Fibroblast of lung (primary cell): ENCODE results near the gene OCIAD1. TPM values are rescaled to one million over a fixed set of nuclear protein-coding genes. Genes with fewer than 3 reads are reported as not detected.

Source experiments
- DNase-seq, 2 donors: peaks; one replicate each; pipeline versions ENCODE4 v3.0.0 to v3.0.0-alpha.2; 2010; ENCODE audit warnings: low read depth in 2 of 2
- H2AFZ ChIP-seq: 2 replicates; pipeline ENCODE4 v1.5.1; 2012; ENCODE audit warnings: low read length, control low read depth, inconsistent platforms
- H3K27ac ChIP-seq: 2 replicates; pipeline ENCODE4 v1.5.1; 2011; ENCODE audit warnings: low read length, control low read depth; ENCODE audit not compliant: insufficient read depth
- H3K27me3 ChIP-seq: 2 replicates; pipeline ENCODE4 v1.5.1; 2011; ENCODE audit warnings: mild to moderate bottlenecking, low read length; ENCODE audit not compliant: control insufficient read depth, insufficient read depth
- H3K36me3 ChIP-seq: 2 replicates; pipeline ENCODE4 v1.5.1; 2011; ENCODE audit warnings: low read length; ENCODE audit not compliant: control insufficient read depth, insufficient read depth
- H3K4me1 ChIP-seq: 2 replicates; pipeline ENCODE4 v1.5.1; 2011; ENCODE audit warnings: low read length; ENCODE audit not compliant: control insufficient read depth, insufficient read depth; ENCODE audit errors: extremely low read depth
- H3K4me2 ChIP-seq: 2 replicates; pipeline ENCODE4 v1.5.1; 2011; ENCODE audit warnings: low read length, control low read depth; ENCODE audit not compliant: insufficient read depth; ENCODE audit errors: extremely low read depth
- H3K4me3 ChIP-seq, 4 experiments: fragments of 200-600 bp in 1 of 4; sonication (generic) in 1 of 4; replicated peaks in 1 of 4; 2 replicates each; pipeline ENCODE4 v1.5.1; 2011 to 2016; ENCODE audit warnings: low read length in 4 of 4, low read depth in 3 of 4, mild to moderate bottlenecking in 3 of 4, control low read depth in 2 of 4, inconsistent platforms in 1 of 4, mixed read lengths in 1 of 4; ENCODE audit not compliant: insufficient read depth in 1 of 4; ENCODE audit errors: control extremely low read depth in 1 of 4
- H3K79me2 ChIP-seq: 2 replicates; pipeline ENCODE4 v1.5.1; 2012; ENCODE audit warnings: mild to moderate bottlenecking, low read length, inconsistent platforms; ENCODE audit not compliant: control insufficient read depth, insufficient read depth
- H3K9ac ChIP-seq: 2 replicates; pipeline ENCODE4 v1.5.1; 2011; ENCODE audit warnings: mild to moderate bottlenecking, low read length, control low read depth; ENCODE audit not compliant: insufficient read depth
- H3K9me3 ChIP-seq: 2 replicates; pipeline ENCODE4 v1.5.1; 2012; ENCODE audit warnings: low read depth, low read length; ENCODE audit not compliant: control insufficient read depth, insufficient read depth
- H4K20me1 ChIP-seq: 2 replicates; pipeline ENCODE4 v1.5.1; 2011; ENCODE audit warnings: low read length; ENCODE audit not compliant: control insufficient read depth, insufficient read depth; ENCODE audit errors: extremely low read depth
- EZH2 ChIP-seq: IDR thresholded peaks from 2 replicates; pipeline ENCODE4 v1.5.1; 2012; ENCODE audit warnings: low read length, control low read depth, mild to moderate bottlenecking; ENCODE audit errors: missing control alignments
- polyA plus RNA-seq, 2 donors: library from polyadenylated mRNA; depleted of rRNA in 1 of 2; stranded (reverse) in 1 of 2; unstranded in 1 of 2; fragments of >200 nt; gene quantifications; 2 replicates each; pipeline ENCODE4 v1.2.1, GENCODE V29; 2011 to 2012; ENCODE audit warnings: missing spikeins in 1 of 2
- total RNA-seq: library from RNA; depleted of rRNA; stranded (reverse); fragments of >200 nt; gene quantifications from 2 replicates; pipeline ENCODE4 v1.2.1, GENCODE V29; 2014
- TF ChIP-seq, protein P1 (sequence below), 2 donors: IDR thresholded peaks in 1 of 2; conservative IDR thresholded peaks in 1 of 2; 1 replicate in 1 of 2; 2 replicates in 1 of 2; pipeline ENCODE4 v1.5.1; 2011 to 2012; ENCODE audit warnings: low read length in 2 of 2, control low read depth in 1 of 2, inconsistent platforms in 1 of 2, low read depth in 1 of 2, mild to moderate bottlenecking in 1 of 2

OCIAD1 gene
- total and polyA plus RNA-seq, 2 donors (not counting 1 experiment from before 2014, with no cell fraction given) = 92.8 to 163 TPM

DNA sequence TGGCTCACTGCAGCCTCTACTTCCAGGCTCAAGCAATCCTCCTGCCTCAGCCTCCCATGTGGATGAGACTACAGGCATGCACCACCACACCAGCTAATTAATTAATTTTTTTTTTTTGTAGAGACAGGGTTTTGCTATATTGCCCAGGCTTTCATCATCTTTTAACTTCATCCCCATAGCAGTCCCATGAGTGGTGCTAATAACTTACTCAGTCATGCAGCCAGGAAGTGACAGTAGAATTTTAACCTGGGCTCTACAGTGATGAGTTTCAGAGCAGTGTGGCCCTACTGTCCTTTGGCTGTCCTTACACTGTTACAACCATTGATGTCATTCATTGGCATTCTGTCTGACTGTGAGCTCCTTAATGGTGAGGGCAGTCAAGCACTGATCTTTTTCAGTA lies 79.6 kb downstream of the OCIAD1 start:
- no peak overlapping the region for H2AFZ ChIP-seq
- TF ChIP-seq EZH2 = no peak
- TF ChIP-seq, protein P1, sequence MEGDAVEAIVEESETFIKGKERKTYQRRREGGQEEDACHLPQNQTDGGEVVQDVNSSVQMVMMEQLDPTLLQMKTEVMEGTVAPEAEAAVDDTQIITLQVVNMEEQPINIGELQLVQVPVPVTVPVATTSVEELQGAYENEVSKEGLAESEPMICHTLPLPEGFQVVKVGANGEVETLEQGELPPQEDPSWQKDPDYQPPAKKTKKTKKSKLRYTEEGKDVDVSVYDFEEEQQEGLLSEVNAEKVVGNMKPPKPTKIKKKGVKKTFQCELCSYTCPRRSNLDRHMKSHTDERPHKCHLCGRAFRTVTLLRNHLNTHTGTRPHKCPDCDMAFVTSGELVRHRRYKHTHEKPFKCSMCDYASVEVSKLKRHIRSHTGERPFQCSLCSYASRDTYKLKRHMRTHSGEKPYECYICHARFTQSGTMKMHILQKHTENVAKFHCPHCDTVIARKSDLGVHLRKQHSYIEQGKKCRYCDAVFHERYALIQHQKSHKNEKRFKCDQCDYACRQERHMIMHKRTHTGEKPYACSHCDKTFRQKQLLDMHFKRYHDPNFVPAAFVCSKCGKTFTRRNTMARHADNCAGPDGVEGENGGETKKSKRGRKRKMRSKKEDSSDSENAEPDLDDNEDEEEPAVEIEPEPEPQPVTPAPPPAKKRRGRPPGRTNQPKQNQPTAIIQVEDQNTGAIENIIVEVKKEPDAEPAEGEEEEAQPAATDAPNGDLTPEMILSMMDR (conservative IDR thresholded peaks at IDR 0.05 in 1 of 2, IDR thresholded peaks at IDR 0.05 in 1 of 2; ENCODE audit: low read depth in 1 of 2, low read length in 2 of 2) = no peak
- H3K9me3 ChIP-seq = no peaks in the 10 kb centered on the region
- H3K4me1 ChIP-seq = peaks cover 5% of the 10 kb centered on the region
- no peak overlapping the region for H3K4me2 ChIP-seq
- peak in 1 of 2 donors; percentile 36 for DNase-seq
- no peaks in the 10 kb centered on the region for H3K27me3 ChIP-seq
- H3K27ac ChIP-seq = no peak overlapping the region
- no peaks in the 10 kb centered on the region for H4K20me1 ChIP-seq
- H3K9ac ChIP-seq = no peak overlapping the region
- no peak overlapping the region for H3K4me3 ChIP-seq
- H3K36me3 ChIP-seq = no peaks in the 10 kb centered on the region
- no peaks in the 10 kb centered on the region for H3K79me2 ChIP-seq

Other genes with a start within 250 kb of the OCIAD1 start
- gene FRYL, start 50.8 kb upstream of the OCIAD1 start, total RNA-seq = 33.9 and 61.4 TPM in 2 replicates
- 19.5 and 20.3 TPM in 2 replicates for gene FRYL, start 50.8 kb upstream of the OCIAD1 start, polyA plus RNA-seq
- 20.5 and 34.0 TPM in 2 replicates for gene OCIAD2, start 75.7 kb downstream of the OCIAD1 start, total RNA-seq
- gene OCIAD2, start 75.7 kb downstream of the OCIAD1 start, polyA plus RNA-seq = 20.3 and 36.5 TPM in 2 replicates
- gene CWH43, start 155.2 kb downstream of the OCIAD1 start, total RNA-seq = not detected in 2 replicates
- not detected in 2 replicates for gene CWH43, start 155.2 kb downstream of the OCIAD1 start, polyA plus RNA-seq